ENCODE data around the gene RLBP1.

DNA sequence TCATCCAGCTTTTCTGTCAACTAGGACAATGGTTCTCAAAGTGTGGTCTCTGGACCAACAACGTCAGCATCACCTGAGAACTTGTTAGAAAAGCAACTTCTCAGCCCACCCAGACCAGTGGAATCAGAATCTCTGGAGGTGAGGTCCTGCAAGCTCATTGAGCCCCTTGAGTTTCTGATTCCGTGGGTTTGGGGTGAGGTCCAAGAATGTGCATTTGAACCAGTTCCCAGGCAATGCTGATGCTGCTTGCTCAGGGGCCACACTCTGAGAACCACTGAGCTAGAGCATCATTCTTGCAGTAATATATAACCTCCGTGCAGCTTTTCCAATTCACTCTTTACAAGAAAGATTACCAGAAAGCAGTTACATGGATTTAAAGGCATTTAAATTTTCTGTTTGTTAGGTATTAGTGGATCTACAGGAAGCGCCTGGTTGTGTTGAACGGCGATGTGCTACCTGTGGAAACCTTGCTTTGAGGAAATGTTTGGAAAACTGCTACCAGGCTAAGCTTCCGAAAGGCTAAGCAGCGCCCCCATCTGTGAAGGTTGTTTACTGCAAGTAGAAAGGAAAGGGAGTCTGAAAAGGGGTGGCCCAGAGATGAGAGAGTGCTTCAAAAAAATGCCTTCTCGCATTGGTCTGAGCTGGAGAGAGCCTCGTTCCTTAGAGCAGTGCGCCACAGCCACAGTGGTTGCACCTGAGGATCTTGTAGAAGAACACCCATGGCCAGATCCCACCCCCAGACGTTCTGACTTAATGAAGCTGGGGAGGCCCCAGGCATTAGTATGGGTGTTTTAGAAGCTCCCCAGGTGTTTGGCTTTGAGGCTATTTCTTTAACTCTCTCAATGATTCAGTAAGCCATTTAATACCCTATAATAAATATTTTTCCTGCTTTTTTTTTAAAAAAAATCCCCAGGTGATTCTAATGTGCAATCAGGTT lies 50.0 kb downstream of the RLBP1 start:
- TF ChIP-seq, protein P1, sequence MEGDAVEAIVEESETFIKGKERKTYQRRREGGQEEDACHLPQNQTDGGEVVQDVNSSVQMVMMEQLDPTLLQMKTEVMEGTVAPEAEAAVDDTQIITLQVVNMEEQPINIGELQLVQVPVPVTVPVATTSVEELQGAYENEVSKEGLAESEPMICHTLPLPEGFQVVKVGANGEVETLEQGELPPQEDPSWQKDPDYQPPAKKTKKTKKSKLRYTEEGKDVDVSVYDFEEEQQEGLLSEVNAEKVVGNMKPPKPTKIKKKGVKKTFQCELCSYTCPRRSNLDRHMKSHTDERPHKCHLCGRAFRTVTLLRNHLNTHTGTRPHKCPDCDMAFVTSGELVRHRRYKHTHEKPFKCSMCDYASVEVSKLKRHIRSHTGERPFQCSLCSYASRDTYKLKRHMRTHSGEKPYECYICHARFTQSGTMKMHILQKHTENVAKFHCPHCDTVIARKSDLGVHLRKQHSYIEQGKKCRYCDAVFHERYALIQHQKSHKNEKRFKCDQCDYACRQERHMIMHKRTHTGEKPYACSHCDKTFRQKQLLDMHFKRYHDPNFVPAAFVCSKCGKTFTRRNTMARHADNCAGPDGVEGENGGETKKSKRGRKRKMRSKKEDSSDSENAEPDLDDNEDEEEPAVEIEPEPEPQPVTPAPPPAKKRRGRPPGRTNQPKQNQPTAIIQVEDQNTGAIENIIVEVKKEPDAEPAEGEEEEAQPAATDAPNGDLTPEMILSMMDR (IDR thresholded peaks at IDR 0.05) = peak; percentile 54 to 72 (median 64)
- no peak for TF ChIP-seq POLR2A (IDR thresholded peaks at IDR 0.05)
